HUDEP-2 (cell line): ENCODE measurements around the gene EEF2.
"Not testable (repeated sequence)": the region's sequence is repeated elsewhere in the genome, so short reads cannot be mapped to it uniquely, and the experiment has no call there.

ENCODE experiments used
- DNase-seq, 76 experiments: peaks; one replicate each; lab custom pipeline; 2025; ENCODE audit not compliant: unreplicated experiment in 76 of 76; lab: John Stamatoyannopoulos, UW

The EEF2 gene

DNA sequence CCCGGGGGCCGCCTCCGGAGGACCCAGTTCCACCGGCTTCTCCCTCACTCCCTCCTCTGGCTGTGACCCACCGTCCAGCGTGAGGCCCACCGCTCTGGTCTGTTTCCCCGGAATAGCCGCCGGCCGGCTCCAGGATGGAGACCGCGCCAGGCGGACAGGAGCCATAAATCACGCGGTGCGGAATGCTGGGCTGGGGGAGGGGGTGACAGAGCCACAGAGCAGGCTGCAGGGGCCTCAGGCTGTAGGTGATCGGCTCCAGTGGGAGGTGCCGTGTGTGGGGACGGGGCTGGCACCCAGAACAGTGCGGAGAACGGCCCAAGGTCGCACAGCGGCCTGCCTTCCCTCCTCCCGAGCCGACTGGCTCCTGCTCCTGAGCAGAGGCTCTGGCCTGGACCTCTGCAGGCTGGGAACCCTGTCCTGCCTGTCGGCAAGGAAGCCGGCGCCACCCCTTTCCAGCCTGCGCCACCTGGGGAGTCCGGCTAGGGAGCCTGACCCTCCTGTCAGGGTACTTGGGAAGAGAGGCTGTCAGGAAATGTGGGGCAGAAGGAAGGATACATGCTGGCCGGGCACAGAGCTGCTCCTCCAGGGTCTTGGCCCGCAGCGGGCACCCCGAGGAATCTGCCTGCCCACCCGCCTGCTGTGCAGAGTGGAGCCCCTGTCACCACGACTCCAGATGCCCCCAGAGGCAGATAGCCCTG lies 30.6 kb upstream of the EEF2 start:
- no peak for DNase-seq

DNA sequence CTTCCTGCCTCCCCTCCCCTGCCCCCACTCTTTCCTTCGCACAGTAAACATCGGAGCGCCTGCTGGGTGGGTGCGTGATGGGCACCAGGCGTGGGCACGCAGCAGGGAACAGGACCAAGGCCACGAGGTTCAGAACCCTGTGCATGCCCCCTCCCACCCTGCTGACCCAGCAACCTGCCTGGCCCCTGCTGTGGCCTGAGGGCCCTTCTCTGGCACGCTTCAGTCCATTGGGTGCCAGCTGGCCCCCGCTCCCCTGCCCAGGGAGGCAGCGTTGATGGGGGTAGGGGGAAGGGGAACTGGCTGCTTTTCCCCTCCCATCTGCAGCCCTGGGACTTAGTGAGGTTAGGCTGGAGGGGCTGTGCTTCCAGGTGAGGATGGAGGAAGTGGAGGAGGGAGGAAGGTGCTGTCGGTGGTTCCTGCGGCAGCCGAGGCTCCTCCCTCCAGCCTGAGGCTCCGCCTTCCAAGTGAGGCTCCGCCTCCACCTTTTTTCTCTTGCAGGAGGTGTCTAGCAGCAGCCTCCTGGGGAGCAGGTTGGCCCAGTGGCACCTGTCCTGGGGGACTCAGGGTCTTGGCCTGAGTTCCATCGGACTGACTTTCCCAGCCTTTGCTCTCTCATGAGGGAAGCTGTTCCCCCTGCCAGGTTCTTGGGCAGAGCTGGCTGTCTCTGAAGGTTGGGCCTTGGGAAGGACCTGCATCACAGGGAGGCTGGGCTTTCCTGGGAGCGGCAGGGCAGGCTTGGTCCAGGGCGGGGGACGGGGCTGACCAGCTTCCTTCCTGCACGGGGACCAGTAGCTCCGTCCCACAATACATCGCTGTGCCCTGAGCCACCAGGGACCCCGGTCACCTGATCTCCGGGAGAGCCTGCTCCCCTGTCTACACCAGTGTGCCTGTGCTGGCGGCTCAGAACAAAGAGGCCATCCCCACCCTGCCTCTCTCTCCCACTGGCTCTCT lies 29.6 kb upstream of the EEF2 start:
- peak in 9 of 76 experiments; percentile 3 to 33 (median 16) for DNase-seq

DNA sequence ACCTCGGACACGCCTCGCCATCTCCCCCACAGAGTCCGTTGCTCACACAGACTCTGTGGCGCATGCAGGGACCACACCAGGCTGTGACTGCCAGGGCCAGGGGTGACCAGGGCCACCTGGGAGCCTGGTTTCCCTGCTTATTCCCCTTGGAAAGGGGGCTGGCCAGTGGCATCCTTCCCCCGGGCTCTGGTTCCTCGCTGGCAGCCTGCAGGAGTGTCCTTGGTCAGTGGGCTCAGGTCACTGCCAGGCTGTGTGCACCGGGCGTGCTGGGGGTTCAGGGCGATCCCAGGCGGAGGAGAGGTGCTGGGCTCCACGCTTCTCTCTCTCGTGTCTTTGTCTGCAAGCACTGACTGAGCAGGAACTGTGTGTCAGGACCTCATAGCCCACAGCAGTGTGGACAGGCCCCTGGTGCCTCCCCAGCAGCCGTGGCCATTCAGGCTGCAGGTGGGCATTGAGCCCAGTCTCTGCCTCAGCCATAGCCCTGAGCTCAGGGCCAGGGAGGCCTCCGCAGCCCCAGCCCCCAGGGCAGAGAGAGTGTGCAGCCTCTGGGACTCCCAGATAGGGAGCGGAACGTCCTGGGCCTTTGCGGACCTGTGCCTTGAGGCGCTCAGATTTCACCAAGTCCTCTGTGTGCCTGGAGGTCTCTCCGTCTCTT lies 28.8 kb upstream of the EEF2 start:
- DNase-seq, result no peak

DNA sequence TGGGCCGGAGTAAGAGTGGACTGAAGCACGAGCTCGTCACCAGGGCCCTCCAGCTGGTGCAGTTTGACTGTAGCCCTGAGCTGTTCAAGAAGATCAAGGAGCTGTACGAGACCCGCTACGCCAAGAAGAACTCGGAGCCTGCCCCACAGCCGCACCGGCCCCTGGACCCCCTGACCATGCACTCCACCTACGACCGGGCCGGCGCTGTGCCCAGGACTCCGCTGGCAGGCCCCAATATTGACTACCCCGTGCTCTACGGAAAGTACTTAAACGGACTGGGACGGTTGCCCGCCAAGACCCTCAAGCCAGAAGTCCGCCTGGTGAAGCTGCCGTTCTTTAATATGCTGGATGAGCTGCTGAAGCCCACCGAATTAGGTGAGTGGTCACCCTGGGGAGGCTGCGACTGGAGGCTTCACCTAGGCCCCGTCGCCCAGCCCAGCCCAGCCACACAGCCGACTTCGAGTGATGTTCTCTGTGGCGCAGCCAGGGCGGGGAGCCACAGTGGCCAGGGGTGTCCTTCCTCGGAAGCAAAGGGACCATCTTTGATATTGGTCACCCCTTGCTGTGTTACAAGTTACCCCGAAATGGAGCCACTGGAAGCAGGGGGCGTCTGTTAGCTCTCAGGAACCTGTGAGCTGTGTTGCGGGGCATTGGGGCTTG lies 27.8 kb upstream of the EEF2 start:
- no peak for DNase-seq

- DNase-seq, result no peak
Measured at GRCh38 chr19:4012092-4012974, 27.1 kb upstream of the EEF2 start.

- not testable (repeated sequence) for DNase-seq
Measured at GRCh38 chr19:4011430-4011829, 26.2 kb upstream of the EEF2 start.

DNA sequence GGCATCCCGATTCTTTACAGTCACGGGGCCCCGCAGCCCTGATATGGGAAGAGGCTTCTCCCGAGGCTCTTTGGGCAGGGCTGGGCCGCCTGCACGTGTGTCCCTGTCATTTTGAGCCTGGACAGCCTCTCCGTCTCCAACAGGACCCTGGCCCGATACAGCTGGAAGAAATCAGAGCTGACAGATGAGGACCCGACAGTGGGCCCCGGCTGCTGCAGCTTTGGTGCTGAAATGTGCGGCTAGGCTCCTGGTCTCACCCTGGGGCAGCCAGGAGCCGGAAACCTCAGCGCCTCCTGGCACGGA lies 25.5 kb upstream of the EEF2 start:
- DNase-seq, result no peak

DNA sequence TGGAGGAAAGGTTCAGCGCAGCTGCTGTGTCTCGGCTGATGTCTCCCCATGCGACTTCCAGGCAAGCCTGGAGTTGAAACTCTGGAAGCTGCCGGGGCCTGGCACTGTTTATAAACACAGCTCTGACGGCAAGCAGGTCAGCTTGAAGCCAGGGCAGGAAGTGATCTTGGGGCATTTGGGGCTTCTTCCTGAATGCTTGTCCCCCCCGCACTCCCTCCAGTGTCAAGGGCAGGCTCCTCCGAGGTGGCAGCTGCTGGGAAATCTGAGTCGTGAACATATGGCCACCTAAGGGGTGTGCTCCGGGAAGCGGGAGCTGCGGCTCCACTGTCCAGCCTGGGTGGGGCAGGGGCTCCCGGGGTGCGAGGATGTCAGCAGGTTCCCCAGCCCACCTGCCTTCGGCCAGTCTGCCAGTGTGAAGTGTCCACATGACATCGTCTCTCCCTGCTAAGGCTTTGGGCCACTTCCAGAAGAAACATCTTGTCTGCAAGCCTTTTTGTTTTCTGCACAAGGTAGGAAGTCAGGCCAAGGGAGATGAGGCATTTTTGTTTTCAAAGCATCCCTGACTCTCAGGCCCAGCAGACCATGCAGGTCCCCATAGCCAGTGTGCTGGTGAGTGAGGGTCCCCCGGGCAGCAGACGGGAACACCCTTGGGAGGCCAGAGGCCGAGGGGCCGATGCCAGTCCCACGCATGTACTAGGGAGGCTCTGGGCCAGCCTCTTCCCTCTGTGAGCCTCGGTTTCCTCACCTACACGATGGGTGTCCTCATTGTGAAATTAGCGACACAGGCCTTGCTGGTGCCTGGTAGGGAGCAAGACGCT lies 24.9 kb upstream of the EEF2 start:
- no peak for DNase-seq

DNA sequence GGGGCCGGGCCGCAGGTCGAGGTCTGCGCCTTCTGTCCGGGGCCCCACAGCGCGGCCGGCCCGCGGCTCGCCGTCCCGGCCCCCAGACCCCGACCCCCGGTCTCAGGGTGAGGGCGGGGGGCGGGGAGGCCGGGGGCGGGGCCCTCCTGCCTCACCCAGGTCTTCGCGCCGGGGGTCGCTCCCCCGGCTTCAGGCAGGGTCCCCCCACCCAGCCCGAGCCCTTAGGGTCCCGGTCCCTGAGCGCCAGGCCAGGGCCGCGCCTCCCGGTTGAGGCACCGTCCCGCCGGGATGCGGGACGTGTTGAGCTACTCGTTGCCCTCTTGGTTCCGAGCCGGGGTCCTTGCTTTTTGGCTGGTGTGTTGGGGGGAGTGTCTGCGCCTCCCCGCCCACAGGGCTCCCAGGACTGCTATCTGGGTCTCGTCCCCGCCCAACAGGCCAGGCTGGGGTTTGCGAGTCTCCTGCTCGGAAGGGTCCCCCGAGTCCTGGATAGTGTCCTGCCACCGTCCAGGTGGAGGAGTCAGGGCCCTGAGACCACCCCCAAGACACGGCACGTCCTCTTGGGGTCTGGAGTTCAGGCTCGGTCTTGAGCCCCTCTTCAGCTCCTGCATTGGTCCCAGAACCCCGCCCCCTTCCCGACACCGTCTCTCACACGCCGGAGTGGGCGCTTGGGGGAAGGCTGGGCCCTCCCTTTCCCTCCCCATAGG lies 22.7 kb upstream of the EEF2 start:
- peak in 38 of 76 experiments; percentile 7 to 55 (median 36) for DNase-seq

- DNase-seq, result peak in 75 of 76 experiments; percentile 72 to 99 (median 96)
Measured at GRCh38 chr19:4007021-4007835, 22.0 kb upstream of the EEF2 start, which contains the start of gene PIAS4. PIAS4 (plus strand) TSS chr19:4007736; CDS start chr19:4007761, 25 bp downstream.

- DNase-seq, result not testable (repeated sequence)
Measured at GRCh38 chr19:4005436-4005835, 20.2 kb upstream of the EEF2 start.

- not testable (repeated sequence) for DNase-seq
Measured at GRCh38 chr19:4000798-4001197, 15.5 kb upstream of the EEF2 start.

- DNase-seq, result not testable (repeated sequence)
Measured at GRCh38 chr19:3998667-3999412, 13.6 kb upstream of the EEF2 start.

GRCh38 chr19:3995607-3996006 lies 10.3 kb upstream of the EEF2 start:
- no peak for DNase-seq

- no peak for DNase-seq
Measured at GRCh38 chr19:3990815-3991117, 5.5 kb upstream of the EEF2 start.

DNA sequence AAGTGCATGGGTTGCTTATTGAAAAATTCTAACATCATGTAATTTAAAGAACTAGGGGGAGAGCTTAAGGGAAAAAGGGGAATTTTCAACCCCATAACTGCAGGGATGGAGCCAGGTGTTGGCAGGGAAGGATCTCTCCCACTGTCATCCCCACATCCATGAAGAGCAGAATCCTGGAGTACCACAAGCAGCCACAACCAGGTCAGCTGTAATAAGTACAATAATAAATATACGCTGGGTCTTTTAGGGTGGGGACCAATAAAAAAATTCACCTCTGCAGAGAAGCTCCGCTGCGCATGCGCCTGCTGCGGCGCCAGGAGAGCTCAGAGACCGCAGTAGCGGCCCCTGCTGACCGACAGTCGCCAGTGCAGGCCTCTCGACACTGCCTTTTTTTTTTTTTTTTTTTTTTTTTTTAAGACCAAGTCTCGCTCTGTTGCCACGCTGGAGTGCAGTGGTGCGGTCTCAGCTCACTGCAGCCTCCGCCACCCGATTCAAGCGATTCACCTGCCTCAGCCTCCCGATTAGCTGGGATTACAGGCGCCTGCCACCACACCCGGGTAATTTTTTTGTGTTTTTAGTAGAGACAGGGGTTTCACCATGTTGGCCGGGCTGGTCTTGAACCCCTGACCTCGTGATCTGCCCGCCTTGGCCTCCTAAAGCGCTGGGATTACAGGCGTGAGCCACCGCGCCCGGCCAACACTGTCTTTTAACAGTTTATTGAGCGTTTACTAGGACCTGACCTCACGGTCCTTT lies 2.5 kb upstream of the EEF2 start:
- DNase-seq, result peak in 73 of 76 experiments; percentile 43 to 92 (median 82)
